ENCODE measurements around the gene ZNF396.
A peak's percentile ranks its signal among the peaks of the same experiment; 100 is the strongest.

Gene ZNF396

DNA sequence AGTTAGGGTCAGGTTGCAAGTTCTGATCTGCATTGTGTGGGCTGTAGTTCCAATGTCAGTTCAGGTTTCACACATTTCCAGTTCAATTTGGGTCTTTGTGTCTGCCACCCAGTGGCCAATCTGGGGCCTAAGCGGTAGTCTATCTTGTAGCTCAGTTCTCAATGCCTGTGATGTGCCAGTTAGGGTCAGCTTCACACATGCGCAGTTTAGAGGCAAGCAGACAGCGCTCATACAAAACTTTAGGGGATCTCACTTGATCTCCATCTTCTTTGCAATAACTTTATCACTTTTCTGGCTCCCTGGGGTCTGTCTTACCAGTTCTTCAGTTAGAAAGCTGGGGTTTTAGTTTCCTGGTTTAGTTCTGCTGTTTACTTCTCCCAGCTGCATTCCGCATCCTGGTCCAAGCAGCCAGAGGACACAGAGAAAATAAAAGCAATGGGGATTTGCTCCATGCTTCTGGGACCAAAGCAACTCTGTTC lies 22.0 kb downstream of the ZNF396 start:
- H3K23ac ChIP-seq (ENCODE audit: low read length), result no peak overlapping the region
- H2AK5ac ChIP-seq (ENCODE audit: low read length), result no peak overlapping the region
- no peaks in the 10 kb centered on the region for H3K4me1 ChIP-seq (ENCODE audit: control insufficient read depth in 1 of 2, insufficient read depth in 2 of 2, low read length in 2 of 2)
- no peak overlapping the region for H3K4ac ChIP-seq (ENCODE audit: low read depth, low read length)
- H4K8ac ChIP-seq (ENCODE audit: low read depth, low read length), result peak overlapping the region; percentile 56
- no peak overlapping the region for H2BK12ac ChIP-seq (ENCODE audit: low read length)
- H3K36me3 ChIP-seq (ENCODE audit: control insufficient read depth in 1 of 2, insufficient read depth in 2 of 2, low read length in 2 of 2), result no peaks in the 10 kb centered on the region
- H3K4me2 ChIP-seq (ENCODE audit: low read length), result peak overlapping the region; percentile 50
- no peak overlapping the region for H3K9ac ChIP-seq (ENCODE audit: low read length)
- no peak overlapping the region for H4K91ac ChIP-seq (ENCODE audit: low read depth, low read length)
- H2BK5ac ChIP-seq (ENCODE audit: low read depth, low read length, poor library complexity), result no peak overlapping the region
- H3K14ac ChIP-seq (ENCODE audit: low read length), result no peak overlapping the region
- no peaks in the 10 kb centered on the region for H3K79me2 ChIP-seq (ENCODE audit: control insufficient read depth, insufficient read depth, low read length, poor library complexity)
- H3K4me3 ChIP-seq (ENCODE audit: low read depth, low read length), result no peak overlapping the region
- peaks cover 11% of the 10 kb centered on the region for H3K9me3 ChIP-seq (ENCODE audit: insufficient read depth, low read depth, low read length)
- peak overlapping the region; percentile 63 for H2AFZ ChIP-seq (ENCODE audit: insufficient read depth, low read length, poor library complexity)
- peak; percentile 63 to 79 for DNase-seq
- H3K79me1 ChIP-seq (ENCODE audit: low read length), result no peaks in the 10 kb centered on the region
- no peak overlapping the region for H4K12ac ChIP-seq (ENCODE audit: low read depth, low read length)
- H3K27ac ChIP-seq (ENCODE audit: low read depth, low read length), result no peak overlapping the region
- no CpG with 5 or more reads among the region's 4 CpGs for WGBS (ENCODE audit: extremely low coverage, insufficient coverage, insufficient read length)
- H3K27me3 ChIP-seq (ENCODE audit: insufficient read depth, low read length), result no peaks in the 10 kb centered on the region
- no peak overlapping the region for H2BK120ac ChIP-seq (ENCODE audit: insufficient read depth, low read length, poor library complexity)
- no peak overlapping the region for H3K18ac ChIP-seq (ENCODE audit: low read length)

DNA sequence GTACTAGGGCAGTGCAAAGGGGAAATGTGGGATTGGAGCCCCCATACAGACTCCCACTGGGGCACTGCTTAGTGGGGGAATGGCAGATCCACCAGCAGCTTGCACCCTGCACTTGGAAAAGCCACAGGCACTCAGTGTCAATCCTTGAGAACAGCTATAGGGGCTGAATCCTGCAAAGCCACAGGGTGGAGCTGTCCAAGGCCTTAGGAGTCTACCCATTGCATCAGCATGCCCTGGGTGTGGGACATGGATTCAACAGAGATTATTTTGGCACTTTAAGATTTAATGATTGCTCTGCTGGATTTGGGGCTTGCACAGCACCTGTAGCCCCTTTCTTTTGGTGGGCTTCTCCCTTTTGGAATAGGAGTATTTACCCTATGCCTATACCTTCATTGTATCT lies 24.4 kb downstream of the ZNF396 start:
- H4K91ac ChIP-seq (ENCODE audit: low read depth, low read length), result no peak overlapping the region
- H4K8ac ChIP-seq (ENCODE audit: low read depth, low read length), result no peak overlapping the region
- H3K18ac ChIP-seq (ENCODE audit: low read length), result no peak overlapping the region
- H2BK5ac ChIP-seq (ENCODE audit: low read depth, low read length, poor library complexity), result no peak overlapping the region
- H2AFZ ChIP-seq (ENCODE audit: insufficient read depth, low read length, poor library complexity), result no peak overlapping the region
- no peak overlapping the region for H4K12ac ChIP-seq (ENCODE audit: low read depth, low read length)
- no peaks in the 10 kb centered on the region for H3K27me3 ChIP-seq (ENCODE audit: insufficient read depth, low read length)
- no peak overlapping the region for H3K23ac ChIP-seq (ENCODE audit: low read length)
- DNase-seq, result no peak
- H3K9ac ChIP-seq (ENCODE audit: low read length), result no peak overlapping the region
- no peak overlapping the region for H3K4me3 ChIP-seq (ENCODE audit: low read depth, low read length)
- H3K27ac ChIP-seq (ENCODE audit: low read depth, low read length), result no peak overlapping the region
- no peak overlapping the region for H2BK120ac ChIP-seq (ENCODE audit: insufficient read depth, low read length, poor library complexity)
- H2AK5ac ChIP-seq (ENCODE audit: low read length), result no peak overlapping the region
- H3K4ac ChIP-seq (ENCODE audit: low read depth, low read length), result no peak overlapping the region
- H3K14ac ChIP-seq (ENCODE audit: low read length), result no peak overlapping the region
- H3K4me1 ChIP-seq (ENCODE audit: control insufficient read depth in 1 of 2, insufficient read depth in 2 of 2, low read length in 2 of 2), result no peaks in the 10 kb centered on the region
- H2BK12ac ChIP-seq (ENCODE audit: low read length), result no peak overlapping the region
- H3K9me3 ChIP-seq (ENCODE audit: insufficient read depth, low read depth, low read length), result peaks cover 11% of the 10 kb centered on the region
- H3K79me1 ChIP-seq (ENCODE audit: low read length), result no peaks in the 10 kb centered on the region
- H3K4me2 ChIP-seq (ENCODE audit: low read length), result no peak overlapping the region
- H3K36me3 ChIP-seq (ENCODE audit: control insufficient read depth in 1 of 2, insufficient read depth in 2 of 2, low read length in 2 of 2), result no peaks in the 10 kb centered on the region
- H3K79me2 ChIP-seq (ENCODE audit: control insufficient read depth, insufficient read depth, low read length, poor library complexity), result no peaks in the 10 kb centered on the region

DNA sequence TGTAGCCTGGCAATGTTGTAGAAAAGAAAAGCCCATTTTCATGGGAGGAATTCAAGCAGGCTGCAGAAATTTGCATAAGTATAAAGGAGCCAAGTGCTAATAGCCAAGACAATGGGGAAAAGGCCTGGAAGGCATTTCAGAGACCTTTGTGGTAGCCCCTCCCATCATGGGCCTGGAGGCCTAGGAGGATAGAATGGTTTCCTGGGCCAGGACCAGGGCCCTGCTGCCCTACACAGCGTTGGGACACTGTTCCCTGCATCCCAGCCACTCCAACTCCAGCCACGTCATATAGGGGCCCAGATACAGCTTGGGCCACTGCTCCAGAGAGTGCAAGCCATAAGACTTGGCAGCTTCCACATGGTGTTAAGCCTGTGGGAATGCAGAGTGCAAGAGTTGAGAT lies 24.9 kb downstream of the ZNF396 start:
- Histone ChIP-seq H3K27ac (ENCODE audit: low read depth, low read length) (no peak overlapping the region), H3K4me1 (ENCODE audit: control insufficient read depth in 1 of 2, insufficient read depth in 2 of 2, low read length in 2 of 2) (no peaks in the 10 kb centered on the region), H3K9ac (ENCODE audit: low read length) (no peak overlapping the region), H3K4ac (ENCODE audit: low read depth, low read length) (no peak overlapping the region), H3K79me1 (ENCODE audit: low read length) (no peaks in the 10 kb centered on the region), H4K91ac (ENCODE audit: low read depth, low read length) (no peak overlapping the region), H4K12ac (ENCODE audit: low read depth, low read length) (no peak overlapping the region), H3K79me2 (ENCODE audit: control insufficient read depth, insufficient read depth, low read length, poor library complexity) (no peaks in the 10 kb centered on the region), H2BK5ac (ENCODE audit: low read depth, low read length, poor library complexity) (no peak overlapping the region), H3K14ac (ENCODE audit: low read length) (no peak overlapping the region), H2BK12ac (ENCODE audit: low read length) (no peak overlapping the region), H2AFZ (ENCODE audit: insufficient read depth, low read length, poor library complexity) (no peak overlapping the region), H2BK120ac (ENCODE audit: insufficient read depth, low read length, poor library complexity) (no peak overlapping the region), H3K36me3 (ENCODE audit: control insufficient read depth in 1 of 2, insufficient read depth in 2 of 2, low read length in 2 of 2) (no peaks in the 10 kb centered on the region), H3K9me3 (ENCODE audit: insufficient read depth, low read depth, low read length) (peaks cover 11% of the 10 kb centered on the region), H3K4me2 (ENCODE audit: low read length) (no peak overlapping the region), H3K4me3 (ENCODE audit: low read depth, low read length) (no peak overlapping the region), H4K8ac (ENCODE audit: low read depth, low read length) (no peak overlapping the region), H3K23ac (ENCODE audit: low read length) (no peak overlapping the region), H3K18ac (ENCODE audit: low read length) (no peak overlapping the region), H2AK5ac (ENCODE audit: low read length) (no peak overlapping the region), H3K27me3 (ENCODE audit: insufficient read depth, low read length) (no peaks in the 10 kb centered on the region)
- WGBS (ENCODE audit: extremely low coverage, insufficient coverage, insufficient read length), result no CpG with 5 or more reads among the region's 2 CpGs
- no peak for DNase-seq

DNA sequence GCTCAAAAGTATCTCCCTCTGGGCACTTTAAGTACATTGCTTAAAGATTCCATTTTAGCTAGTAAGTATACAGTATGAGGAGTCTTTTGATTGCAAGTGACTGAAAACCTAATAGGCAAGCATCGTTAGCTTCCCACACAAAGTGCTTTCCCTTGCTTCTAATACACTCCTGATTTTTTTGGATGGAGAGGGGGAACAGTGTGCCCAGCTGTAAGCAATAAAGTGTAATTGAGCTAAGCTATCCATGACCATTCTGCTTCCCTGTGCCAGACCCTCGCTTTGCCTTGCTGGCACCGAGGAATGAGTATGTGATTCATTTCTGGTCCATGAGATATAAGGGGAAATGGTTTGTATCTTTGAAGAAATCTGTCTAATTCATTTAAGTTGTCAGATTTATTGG lies 29.1 kb downstream of the ZNF396 start:
- H2AFZ ChIP-seq (ENCODE audit: insufficient read depth, low read length, poor library complexity), result no peak overlapping the region
- no peaks in the 10 kb centered on the region for H3K27me3 ChIP-seq (ENCODE audit: insufficient read depth, low read length)
- H4K12ac ChIP-seq (ENCODE audit: low read depth, low read length), result no peak overlapping the region
- H3K23ac ChIP-seq (ENCODE audit: low read length), result no peak overlapping the region
- peaks cover 6% of the 10 kb centered on the region for H3K79me1 ChIP-seq (ENCODE audit: low read length)
- peaks cover 0 to 2% of the 10 kb centered on the region in 2 experiments for H3K4me1 ChIP-seq (ENCODE audit: control insufficient read depth in 1 of 2, insufficient read depth in 2 of 2, low read length in 2 of 2)
- no peak overlapping the region for H3K27ac ChIP-seq (ENCODE audit: low read depth, low read length)
- no peak overlapping the region for H2BK12ac ChIP-seq (ENCODE audit: low read length)
- no peak overlapping the region for H4K91ac ChIP-seq (ENCODE audit: low read depth, low read length)
- no peak overlapping the region for H3K4me3 ChIP-seq (ENCODE audit: low read depth, low read length)
- H2BK120ac ChIP-seq (ENCODE audit: insufficient read depth, low read length, poor library complexity), result no peak overlapping the region
- H3K36me3 ChIP-seq (ENCODE audit: control insufficient read depth in 1 of 2, insufficient read depth in 2 of 2, low read length in 2 of 2), result no peaks in the 10 kb centered on the region
- WGBS (ENCODE audit: extremely low coverage, insufficient coverage, insufficient read length), result no CpG with 5 or more reads among the region's 3 CpGs
- H2BK5ac ChIP-seq (ENCODE audit: low read depth, low read length, poor library complexity), result no peak overlapping the region
- no peak overlapping the region for H3K14ac ChIP-seq (ENCODE audit: low read length)
- DNase-seq, result no peak
- H3K4ac ChIP-seq (ENCODE audit: low read depth, low read length), result no peak overlapping the region
- H4K8ac ChIP-seq (ENCODE audit: low read depth, low read length), result no peak overlapping the region
- no peak overlapping the region for H3K18ac ChIP-seq (ENCODE audit: low read length)
- H3K4me2 ChIP-seq (ENCODE audit: low read length), result no peak overlapping the region
- H2AK5ac ChIP-seq (ENCODE audit: low read length), result no peak overlapping the region
- H3K79me2 ChIP-seq (ENCODE audit: control insufficient read depth, insufficient read depth, low read length, poor library complexity), result peaks cover 9% of the 10 kb centered on the region
- no peak overlapping the region for H3K9ac ChIP-seq (ENCODE audit: low read length)
- peaks cover 11% of the 10 kb centered on the region for H3K9me3 ChIP-seq (ENCODE audit: insufficient read depth, low read depth, low read length)

Data from trophoblast cell (in vitro differentiated cells and primary cell).